GM23338 (cell line): ENCODE measurements around the gene PRR4.

Source experiments
- CREB1 ChIP-seq: fragments of 250-450 bp; sonication (Bioruptor Pico); IDR thresholded peaks from 2 replicates; pipeline ENCODE4 v1.5.0; 2020; ENCODE audit warnings: low read depth, mild to moderate bottlenecking, moderate library complexity
- CTCF ChIP-seq, 2 experiments: fragments of 200-600 bp in 1 of 2; sonication (generic) in 1 of 2; conservative IDR thresholded peaks; 2 replicates each; pipeline versions ENCODE4 v1.5.1 to v1.6.1; 2016 to 2017; ENCODE audit warnings: antibody characterized with exemption in 2 of 2, low read depth in 2 of 2, mild to moderate bottlenecking in 2 of 2, moderate library complexity in 1 of 2
- ETS1 ChIP-seq: IDR thresholded peaks from 2 replicates; pipeline ENCODE4 v1.6.1; 2016; ENCODE audit warnings: antibody characterized with exemption
- EZH2 ChIP-seq: fragments of 200-600 bp; sonication (generic); IDR thresholded peaks from one replicate; pipeline ENCODE4 v1.8.0; 2017; ENCODE audit warnings: antibody characterized with exemption, mild to moderate bottlenecking, low read depth; ENCODE audit not compliant: unreplicated experiment
- EZH2phosphoT487 ChIP-seq: fragments of 200-600 bp; sonication (generic); IDR thresholded peaks from one replicate; pipeline ENCODE4 v1.8.1; 2018; ENCODE audit warnings: antibody characterized with exemption; ENCODE audit not compliant: unreplicated experiment
- JUNB ChIP-seq: IDR thresholded peaks from one replicate; pipeline ENCODE4 v1.6.1; 2016; ENCODE audit warnings: antibody characterized with exemption; ENCODE audit not compliant: unreplicated experiment
- NANOG ChIP-seq: IDR thresholded peaks from 2 replicates; pipeline ENCODE4 v1.6.1; 2016; ENCODE audit warnings: antibody characterized with exemption, borderline replicate concordance
- POLR2AphosphoS5 ChIP-seq: IDR thresholded peaks from 2 replicates; pipeline ENCODE4 v1.6.1; 2016; ENCODE audit warnings: antibody characterized with exemption, low read depth
- REST ChIP-seq: IDR thresholded peaks from one replicate; pipeline ENCODE4 v1.6.1; 2018; ENCODE audit warnings: antibody characterized with exemption; ENCODE audit not compliant: unreplicated experiment
- STAT1 ChIP-seq: IDR thresholded peaks from one replicate; pipeline ENCODE4 v1.6.1; 2016; ENCODE audit warnings: antibody characterized with exemption; ENCODE audit not compliant: unreplicated experiment
- ZNF114 ChIP-seq: fragments of 250-450 bp; sonication (Bioruptor Pico); IDR thresholded peaks from 2 replicates; pipeline ENCODE4 v1.5.0; 2020; ENCODE audit warnings: mild to moderate bottlenecking, moderate library complexity
- ZNF331 ChIP-seq: fragments of 250-450 bp; sonication (Bioruptor Pico); IDR thresholded peaks from 2 replicates; pipeline ENCODE4 v1.5.0; 2020; ENCODE audit warnings: low read depth, mild to moderate bottlenecking, moderate library complexity
- ZNF462 ChIP-seq: fragments of 250-450 bp; sonication (Bioruptor Pico); IDR thresholded peaks from 2 replicates; pipeline ENCODE4 v1.5.0; 2020; ENCODE audit warnings: mild to moderate bottlenecking, moderate library complexity

- no peak for TF ChIP-seq POLR2AphosphoS5
- TF ChIP-seq REST, result no peak
- no peak for TF ChIP-seq CTCF (conservative IDR thresholded peaks at IDR 0.05; ENCODE audit: low read depth in 2 of 2)
- no peak for TF ChIP-seq EZH2phosphoT487
- TF ChIP-seq CREB1 (CRISPR knock-in tag), result no peak
- TF ChIP-seq EZH2, result no peak
- TF ChIP-seq NANOG, result no peak
- TF ChIP-seq JUNB, result no peak
- TF ChIP-seq ZNF114 (CRISPR knock-in tag), result no peak
- TF ChIP-seq ZNF462 (CRISPR knock-in tag), result no peak
- no peak for TF ChIP-seq ETS1
- TF ChIP-seq STAT1, result no peak
- no peak for TF ChIP-seq ZNF331 (CRISPR knock-in tag)
Measured at GRCh38 chr12:10811883-10812536, 37.3 kb downstream of the PRR4 start.
